Mucosa of rectum (tissue), 2 donors: Measurements from ENCODE around the gene PXDN.
"Not testable (repeated sequence)": the region's sequence is repeated elsewhere in the genome, so short reads cannot be mapped to it uniquely, and the experiment has no call there.

Experiments used
- H3K27ac ChIP-seq, 2 donors: one replicate each; pipeline ENCODE4 v1.7.0; 2013; ENCODE audit warnings: inconsistent platforms in 2 of 2, low read depth in 2 of 2, low read length in 2 of 2
- H3K27me3 ChIP-seq, 2 donors: one replicate each; pipeline ENCODE4 v1.7.0; 2013; ENCODE audit warnings: low read length in 2 of 2; ENCODE audit not compliant: control insufficient read depth in 2 of 2, insufficient read depth in 2 of 2
- H3K36me3 ChIP-seq, 2 donors: one replicate each; pipeline ENCODE4 v1.7.0; 2013; ENCODE audit warnings: low read length in 2 of 2; ENCODE audit not compliant: control insufficient read depth in 2 of 2, insufficient read depth in 2 of 2
- H3K4me1 ChIP-seq, 2 donors: one replicate each; pipeline ENCODE4 v1.7.0; 2013; ENCODE audit warnings: low read length in 2 of 2, mild to moderate bottlenecking in 1 of 2; ENCODE audit not compliant: control insufficient read depth in 2 of 2, insufficient read depth in 2 of 2
- H3K4me3 ChIP-seq, 2 donors: one replicate each; pipeline ENCODE4 v1.7.0; 2013; ENCODE audit warnings: low read length in 2 of 2
- H3K9ac ChIP-seq, 2 donors: one replicate each; pipeline ENCODE4 v1.7.0; 2013; ENCODE audit warnings: low read length in 2 of 2, low read depth in 1 of 2, mild to moderate bottlenecking in 1 of 2
- H3K9me3 ChIP-seq, 2 donors: one replicate each; pipeline ENCODE4 v1.7.0; 2013; ENCODE audit warnings: low read length in 2 of 2; ENCODE audit not compliant: control insufficient read depth in 2 of 2
- donor health status: healthy.
- donor health status: Normal muscosa, but diverticular disease.

Gene PXDN

GRCh38 chr2:1739961-1740715 is 4.2 kb downstream of the PXDN start:
- H3K9me3 ChIP-seq: no peaks in the 10 kb centered on the region
- no peaks in the 10 kb centered on the region for H3K4me1 ChIP-seq
- no peak overlapping the region for H3K4me3 ChIP-seq
- H3K36me3 ChIP-seq: no peaks in the 10 kb centered on the region
- H3K27me3 ChIP-seq: peaks cover 0 to 2% of the 10 kb centered on the region in 2 donors
- peak overlapping the region in 1 of 2 donors; percentile 6 for H3K27ac ChIP-seq
- H3K9ac ChIP-seq: no peak overlapping the region

- no peak overlapping the region for H3K4me3 ChIP-seq
- no peaks in the 10 kb centered on the region for H3K4me1 ChIP-seq
- H3K27ac ChIP-seq: peak overlapping the region in 1 of 2 donors; percentile 6
- H3K9me3 ChIP-seq: no peaks in the 10 kb centered on the region
- H3K36me3 ChIP-seq: no peaks in the 10 kb centered on the region
- H3K27me3 ChIP-seq: peaks cover 0 to 2% of the 10 kb centered on the region in 2 donors
- no peak overlapping the region for H3K9ac ChIP-seq
These were observed 4.9 kb downstream of the PXDN start for GRCh38 chr2:1739322-1739957.

GRCh38 chr2:1738646-1739302 is 5.5 kb downstream of the PXDN start:
- no peaks in the 10 kb centered on the region for H3K9me3 ChIP-seq
- H3K9ac ChIP-seq: no peak overlapping the region
- H3K27me3 ChIP-seq: peaks cover 0 to 2% of the 10 kb centered on the region in 2 donors
- H3K4me1 ChIP-seq: no peaks in the 10 kb centered on the region
- H3K4me3 ChIP-seq: no peak overlapping the region
- no peak overlapping the region for H3K27ac ChIP-seq
- no peaks in the 10 kb centered on the region for H3K36me3 ChIP-seq

GRCh38 chr2:1738163-1738562 is 6.2 kb downstream of the PXDN start:
- Histone ChIP-seq H3K4me3 (no peak overlapping the region), H3K36me3 (no peaks in the 10 kb centered on the region), H3K27ac (no peak overlapping the region), H3K27me3 (peaks cover 0 to 2% of the 10 kb centered on the region in 2 donors), H3K9ac (no peak overlapping the region), H3K4me1 (no peaks in the 10 kb centered on the region), H3K9me3 (no peaks in the 10 kb centered on the region)

GRCh38 chr2:1736997-1737480 is 7.3 kb downstream of the PXDN start:
- H3K9me3 ChIP-seq: no peaks in the 10 kb centered on the region
- no peaks in the 10 kb centered on the region for H3K4me1 ChIP-seq
- H3K4me3 ChIP-seq: no peak overlapping the region
- H3K27me3 ChIP-seq: no peaks in the 10 kb centered on the region
- no peaks in the 10 kb centered on the region for H3K36me3 ChIP-seq
- no peak overlapping the region for H3K9ac ChIP-seq
- peak overlapping the region in 1 of 2 donors; percentile 48 for H3K27ac ChIP-seq

GRCh38 chr2:1736045-1736444 is 8.3 kb downstream of the PXDN start:
- no peak overlapping the region for H3K27ac ChIP-seq
- peaks cover 0 to 3% of the 10 kb centered on the region in 2 donors for H3K4me1 ChIP-seq
- H3K4me3 ChIP-seq: no peak overlapping the region
- H3K9me3 ChIP-seq: no peaks in the 10 kb centered on the region
- H3K36me3 ChIP-seq: no peaks in the 10 kb centered on the region
- no peak overlapping the region for H3K9ac ChIP-seq
- no peaks in the 10 kb centered on the region for H3K27me3 ChIP-seq

- not testable (repeated sequence) for H3K9me3 ChIP-seq, H3K27ac ChIP-seq, H3K27me3 ChIP-seq, H3K9ac ChIP-seq, H3K36me3 ChIP-seq, H3K4me3 ChIP-seq, H3K4me1 ChIP-seq
These were observed 11.0 kb downstream of the PXDN start for GRCh38 chr2:1733298-1733697.

GRCh38 chr2:1731963-1732768 is 12.1 kb downstream of the PXDN start:
- Histone ChIP-seq H3K27ac (peak overlapping the region; percentile 27 to 53), H3K4me3 (no peak overlapping the region), H3K4me1 (peaks cover 6 to 7% of the 10 kb centered on the region in 2 donors)

GRCh38 chr2:1731447-1731962 is 12.8 kb downstream of the PXDN start:
- Histone ChIP-seq H3K9ac (no peak overlapping the region), H3K4me3 (no peak overlapping the region), H3K4me1 (peaks cover 6 to 7% of the 10 kb centered on the region in 2 donors), H3K27ac (peak overlapping the region; percentile 53 to 56), H3K9me3 (no peaks in the 10 kb centered on the region), H3K27me3 (no peaks in the 10 kb centered on the region), H3K36me3 (no peaks in the 10 kb centered on the region)

More at GRCh38 chr2:1731963-1732768, 12.1 kb downstream of the PXDN start:
- Histone ChIP-seq H3K36me3 (no peaks in the 10 kb centered on the region), H3K27me3 (no peaks in the 10 kb centered on the region), H3K9ac (no peak overlapping the region), H3K9me3 (no peaks in the 10 kb centered on the region)
